WTC11 (cell line): ENCODE data around the gene SP100. TPM values are rescaled to one million over a fixed set of nuclear protein-coding genes. Genes with fewer than 3 reads are reported as not detected.
"Not testable (repeated sequence)": the region's sequence is repeated elsewhere in the genome, so short reads cannot be mapped to it uniquely, and the experiment has no call there.

Source experiments
- ATAC-seq: fragments of 200-7000 bp; cut with Tn5 transposase; 2 replicates; pipeline ENCODE4 v1.10.0; 2021; ENCODE audit warnings: mild to moderate bottlenecking, moderate library complexity
- CTCF ChIA-PET: fragments of 300-600 bp; sonication (Branson Sonifier 250); formaldehyde crosslinking; loops from one replicate; lab custom pipeline; 2021; ENCODE audit warnings: antibody characterized with exemption; lab: Charles Lee
- POLR2A ChIA-PET: fragments of 350-600 bp; sonication (Branson Sonifier 250); formaldehyde crosslinking; loops from one replicate; lab custom pipeline; 2021; ENCODE audit warnings: antibody characterized with exemption; lab: Charles Lee
- DNase-seq: peaks from one replicate; pipeline ENCODE4 v3.0.0; 2021; ENCODE audit warnings: low spot score
- H3K27ac Mint-ChIP-seq: 2 replicates; pipeline ENCODE4 v1.8.0; 2021; ENCODE audit warnings: mixed read lengths
- H3K27me3 Mint-ChIP-seq: 2 replicates; pipeline ENCODE4 v1.8.0; 2021; ENCODE audit warnings: low read depth, mild to moderate bottlenecking, moderate library complexity, mixed read lengths
- H3K36me3 Mint-ChIP-seq: 2 replicates; pipeline ENCODE4 v1.8.0; 2021; ENCODE audit warnings: mixed read lengths
- H3K4me1 Mint-ChIP-seq: 2 replicates; pipeline ENCODE4 v1.8.0; 2022; ENCODE audit warnings: mixed read lengths
- H3K4me3 Mint-ChIP-seq: 2 replicates; pipeline ENCODE4 v1.8.0; 2021; ENCODE audit warnings: mild to moderate bottlenecking, moderate library complexity, mixed read lengths
- H3K9me3 Mint-ChIP-seq: 2 replicates; pipeline ENCODE4 v1.8.0; 2021; ENCODE audit warnings: mixed read lengths
- ARID4B ChIP-seq: sonication (generic); formaldehyde crosslinking; IDR thresholded peaks from 2 replicates; pipeline ENCODE4 v1.8.0; 2023; ENCODE audit warnings: missing genetic modification reagents, mild to moderate bottlenecking, borderline replicate concordance
- CDX4 ChIP-seq: fragments of 250-450 bp; sonication (Bioruptor Pico); IDR thresholded peaks from 2 replicates; pipeline ENCODE4 v1.9.0; 2021; ENCODE audit warnings: moderate library complexity, mild to moderate bottlenecking, inconsistent platforms, borderline replicate concordance
- EMX1 ChIP-seq: fragments of 250-450 bp; sonication (Bioruptor Pico); IDR thresholded peaks from 2 replicates; pipeline ENCODE4 v1.8.0; 2021; ENCODE audit warnings: mild to moderate bottlenecking
- FOXK1 ChIP-seq: sonication (generic); formaldehyde crosslinking; IDR thresholded peaks from 2 replicates; pipeline ENCODE4 v1.8.0; 2022; ENCODE audit warnings: mild to moderate bottlenecking, moderate library complexity, missing genetic modification reagents
- GABPB1 ChIP-seq: sonication (generic); formaldehyde crosslinking; IDR thresholded peaks from 2 replicates; pipeline ENCODE4 v1.8.1; 2023; ENCODE audit warnings: mild to moderate bottlenecking, missing genetic modification reagents
- GRHL2 ChIP-seq: fragments of 250-450 bp; sonication (Bioruptor Pico); IDR thresholded peaks from 2 replicates; pipeline ENCODE4 v1.8.0; 2022; ENCODE audit warnings: mild to moderate bottlenecking, moderate library complexity; ENCODE audit not compliant: insufficient replicate concordance, severe bottlenecking
- GTF2I ChIP-seq: fragments of 250-450 bp; sonication (Bioruptor Pico); conservative IDR thresholded peaks from 2 replicates; pipeline ENCODE4 v1.4.0; 2021; ENCODE audit warnings: mild to moderate bottlenecking
- HMGA2 ChIP-seq: fragments of 250-450 bp; sonication (Bioruptor Pico); IDR thresholded peaks from 2 replicates; pipeline ENCODE4 v1.4.0; 2021; ENCODE audit warnings: mild to moderate bottlenecking, moderate library complexity
- JUN ChIP-seq: sonication (generic); formaldehyde crosslinking; IDR thresholded peaks from 2 replicates; pipeline ENCODE4 v1.8.0; 2023; ENCODE audit warnings: mild to moderate bottlenecking, missing genetic modification reagents
- MXD4 ChIP-seq: fragments of 250-450 bp; sonication (Bioruptor Pico); IDR thresholded peaks from 2 replicates; pipeline ENCODE4 v1.8.0; 2021; ENCODE audit warnings: mild to moderate bottlenecking, moderate library complexity, borderline replicate concordance
- NR3C1 ChIP-seq: sonication (generic); formaldehyde crosslinking; conservative IDR thresholded peaks from 2 replicates; pipeline ENCODE4 v1.8.1; 2023; ENCODE audit warnings: low read depth, mild to moderate bottlenecking, missing genetic modification reagents
- PREB ChIP-seq: sonication (generic); formaldehyde crosslinking; IDR thresholded peaks from 2 replicates; pipeline ENCODE4 v1.8.1; 2022; ENCODE audit warnings: mild to moderate bottlenecking, missing genetic modification reagents, moderate library complexity, borderline replicate concordance
- PRRX2 ChIP-seq: fragments of 250-450 bp; sonication (Bioruptor Pico); IDR thresholded peaks from 2 replicates; pipeline ENCODE4 v1.8.0; 2021; ENCODE audit warnings: mild to moderate bottlenecking
- ZBTB21 ChIP-seq: sonication (generic); formaldehyde crosslinking; IDR thresholded peaks from 2 replicates; pipeline ENCODE4 v1.8.1; 2023; ENCODE audit warnings: mild to moderate bottlenecking, missing genetic modification reagents, borderline replicate concordance
- ZNF121 ChIP-seq: sonication (generic); formaldehyde crosslinking; IDR thresholded peaks from 2 replicates; pipeline ENCODE4 v1.8.0; 2023; ENCODE audit warnings: missing genetic modification reagents
- ZNF232 ChIP-seq: sonication (generic); formaldehyde crosslinking; IDR thresholded peaks from 2 replicates; pipeline ENCODE4 v1.8.0; 2022; ENCODE audit warnings: mild to moderate bottlenecking, missing genetic modification reagents
- ZNF423 ChIP-seq: fragments of 250-450 bp; sonication (Bioruptor Pico); IDR thresholded peaks from 2 replicates; pipeline ENCODE4 v2.1.2; 2022; ENCODE audit warnings: mild to moderate bottlenecking, moderate library complexity
- ZNF671 ChIP-seq: fragments of 250-450 bp; sonication (Bioruptor Pico); IDR thresholded peaks from 2 replicates; pipeline ENCODE4 v1.8.0; 2021; ENCODE audit warnings: mild to moderate bottlenecking
- total RNA-seq: library from RNA; stranded (reverse); gene quantifications from 3 replicates; pipeline ENCODE4 v1.2.3, GENCODE V29; 2021

Gene SP100
- total RNA-seq, 1 experiment from 2014 or later, result 1.3 TPM

DNA sequence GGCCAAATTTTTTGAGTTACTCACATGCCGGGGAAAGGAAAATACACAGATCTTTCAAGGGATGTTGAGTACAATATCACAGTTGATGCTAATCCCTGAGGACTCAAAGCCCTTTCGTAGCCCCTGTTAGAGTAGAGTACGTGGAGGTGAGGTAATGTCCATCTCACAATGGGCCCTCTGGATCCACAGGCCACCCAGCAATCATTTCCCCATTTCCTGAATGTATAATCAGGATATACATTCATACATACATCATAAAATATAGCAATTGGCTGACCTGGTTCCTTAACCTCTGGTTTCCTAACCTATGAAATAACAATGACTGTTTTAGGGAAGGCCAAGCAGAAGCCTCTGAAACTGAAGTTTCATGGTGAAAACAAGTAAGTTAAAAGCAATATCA, 10.2 kb upstream of the SP100 start:
- peaks cover 13% of the 10 kb centered on the region for H3K27me3 Mint-ChIP-seq
- ATAC-seq, result no peak
- no peaks in the 10 kb centered on the region for H3K36me3 Mint-ChIP-seq
- ChIA-PET CTCF (no interaction called here), POLR2A (no interaction called here)
- H3K9me3 Mint-ChIP-seq, result 0 out of 2 replicates have a peak, but pooled peaks cover 4% of the 10 kb centered on the region
- H3K27ac Mint-ChIP-seq, result no peak overlapping the region
- H3K4me1 Mint-ChIP-seq, result peaks cover 8% of the 10 kb centered on the region
- no peak for DNase-seq
- TF ChIP-seq HMGA2 (CRISPR knock-in tag), result no peak
- TF ChIP-seq GRHL2 (CRISPR knock-in tag), result no peak
- no peak for TF ChIP-seq PREB (CRISPR knock-in tag)
- no peak for TF ChIP-seq ZNF232 (CRISPR knock-in tag)
- TF ChIP-seq PRRX2 (CRISPR knock-in tag), result no peak
- TF ChIP-seq, all 79 proteins: peak for 0
- H3K4me3 Mint-ChIP-seq, result no peak overlapping the region

DNA sequence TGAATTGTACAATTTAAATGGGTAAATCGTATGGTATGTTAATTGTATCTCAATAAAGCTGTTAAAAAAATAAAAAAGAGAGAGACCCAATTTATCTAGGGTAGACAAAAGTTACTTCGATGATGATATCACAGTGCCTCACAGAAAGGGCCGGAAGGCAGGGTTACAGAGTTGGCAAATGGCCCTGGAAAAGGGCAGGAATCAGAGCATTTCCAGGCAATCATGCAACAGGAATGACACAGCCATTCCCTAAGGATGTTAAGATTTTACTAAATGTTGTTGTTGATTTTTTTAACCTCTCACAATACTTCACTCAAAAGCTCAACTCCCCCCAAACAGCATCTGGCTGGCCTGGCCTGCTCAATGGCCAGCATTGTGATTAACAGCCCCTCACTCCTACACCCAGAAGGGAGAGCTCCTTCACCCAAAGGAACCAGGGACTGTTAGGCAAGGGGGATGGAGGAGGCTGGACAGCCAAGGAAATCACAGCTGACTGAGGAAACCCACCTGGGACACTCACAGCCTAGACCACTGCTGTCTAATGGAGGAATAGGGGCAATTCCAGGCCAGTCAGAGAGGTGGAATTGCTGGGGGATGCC, 7.7 kb upstream of the SP100 start:
- Mint-ChIP-seq H3K4me1 (peaks cover 9% of the 10 kb centered on the region), H3K4me3 (no peak overlapping the region), H3K9me3 (0 out of 2 replicates have a peak, but pooled peaks cover 4% of the 10 kb centered on the region), H3K27me3 (peaks cover 37% of the 10 kb centered on the region), H3K27ac (no peak overlapping the region), H3K36me3 (no peaks in the 10 kb centered on the region)
- DNase-seq, result no peak
- TF ChIP-seq GABPB1 (CRISPR knock-in tag) (no peak), CDX4 (CRISPR knock-in tag) (no peak), FOXK1 (CRISPR knock-in tag) (no peak), MXD4 (CRISPR knock-in tag) (no peak), ZNF423 (CRISPR knock-in tag) (no peak), ARID4B (CRISPR knock-in tag) (no peak), ZBTB21 (CRISPR knock-in tag) (no peak), GTF2I (CRISPR knock-in tag) (no peak), JUN (CRISPR knock-in tag) (no peak), NR3C1 (no peak), ZNF121 (CRISPR knock-in tag) (no peak), EMX1 (no peak), ZNF671 (CRISPR knock-in tag) (no peak)
- ATAC-seq, result no peak
- POLR2A ChIA-PET, result no interaction called here
- CTCF ChIA-PET, result no interaction called here

DNA sequence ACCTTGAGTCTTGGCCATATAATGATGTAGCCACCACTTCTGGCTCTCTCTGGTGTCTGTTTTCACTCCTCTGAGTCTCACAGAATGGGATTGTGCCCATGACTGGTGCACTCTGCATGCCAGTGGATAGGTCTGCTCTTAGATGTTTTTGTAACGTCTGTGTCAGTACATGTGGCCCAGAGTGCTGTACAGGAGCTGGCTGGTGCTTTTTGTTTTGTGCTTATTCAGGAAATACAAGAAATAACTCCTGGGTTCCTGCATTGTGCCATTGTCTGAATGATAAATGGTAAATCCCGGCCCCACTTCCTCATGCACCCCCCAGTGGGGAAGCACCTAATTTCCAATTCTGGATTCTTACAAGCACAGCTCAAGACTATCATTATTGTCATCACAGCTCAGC, 6.7 kb upstream of the SP100 start:
- H3K36me3 Mint-ChIP-seq, H3K4me3 Mint-ChIP-seq, ATAC-seq, CTCF ChIA-PET, H3K27ac Mint-ChIP-seq, POLR2A ChIA-PET, H3K4me1 Mint-ChIP-seq, DNase-seq, H3K9me3 Mint-ChIP-seq: not testable (repeated sequence)
- peaks cover 39% of the 10 kb centered on the region for H3K27me3 Mint-ChIP-seq
